Type B pancreatic cell (in vitro differentiated cells): ENCODE results near the gene WDR12. TPM values are rescaled to one million over a fixed set of nuclear protein-coding genes. Genes with fewer than 3 reads are reported as not detected.
"Not testable (repeated sequence)": the region's sequence is repeated elsewhere in the genome, so short reads cannot be mapped to it uniquely, and the experiment has no call there.

Experiments used
- DNase-seq: peaks from one replicate; pipeline ENCODE4 v3.0.0; 2021; ENCODE audit warnings: mixed read lengths; ENCODE audit not compliant: unreplicated experiment; ENCODE audit errors: extremely low spot score
- H3K27ac Mint-ChIP-seq: 2 replicates; pipeline ENCODE4 v1.8.0; 2021; ENCODE audit warnings: mild to moderate bottlenecking, mixed read lengths
- H3K27me3 Mint-ChIP-seq: 2 replicates; pipeline ENCODE4 v1.8.0; 2021; ENCODE audit warnings: mixed read lengths
- H3K36me3 Mint-ChIP-seq: 2 replicates; pipeline ENCODE4 v1.8.0; 2021; ENCODE audit warnings: mixed read lengths
- H3K4me1 Mint-ChIP-seq: one replicate; pipeline ENCODE4 v1.8.0; 2021; ENCODE audit warnings: mixed read lengths; ENCODE audit not compliant: unreplicated experiment
- H3K4me3 Mint-ChIP-seq: 2 replicates; pipeline ENCODE4 v1.8.0; 2021; ENCODE audit warnings: mild to moderate bottlenecking, mixed read lengths
- H3K9me3 Mint-ChIP-seq: 2 replicates; pipeline ENCODE4 v1.8.0; 2021; ENCODE audit warnings: mixed read lengths
- total RNA-seq: library from RNA; stranded (reverse); gene quantifications from 2 replicates; pipeline ENCODE4 v1.2.1, GENCODE V29; 2021; ENCODE audit warnings: low replicate concordance
- TF ChIP-seq, protein P1 (sequence below): fragments of 200-600 bp; sonication (generic); conservative IDR thresholded peaks from 2 replicates; pipeline ENCODE4 v1.5.0; 2021; ENCODE audit warnings: antibody characterized with exemption, mild to moderate bottlenecking

WDR12 gene
- total RNA-seq, 1 donor from 2014 or later, result 74.0 TPM

DNA sequence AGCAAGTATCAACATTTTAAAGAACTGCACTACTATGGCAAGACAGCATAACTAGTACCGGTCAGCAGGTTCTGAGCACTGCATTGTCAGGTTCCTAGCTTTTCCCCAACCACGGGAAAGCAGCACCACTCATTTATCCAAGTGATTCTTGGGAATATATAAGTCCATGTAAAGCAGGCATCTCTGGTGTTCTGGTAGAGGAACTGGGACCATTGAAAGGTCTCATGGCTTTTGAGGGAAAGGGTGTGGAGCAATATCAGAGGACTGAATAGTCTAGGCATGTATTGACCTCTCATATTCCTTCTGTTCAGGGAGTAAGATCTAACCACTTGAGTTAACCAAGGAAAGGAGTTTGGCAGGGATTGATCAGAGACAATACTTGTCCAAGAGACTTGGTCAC is 33.8 kb downstream of the WDR12 start:
- Mint-ChIP-seq H3K9me3 (no peaks in the 10 kb centered on the region), H3K4me3 (no peak overlapping the region), H3K4me1 (peaks cover 3% of the 10 kb centered on the region), H3K27me3 (no peaks in the 10 kb centered on the region), H3K27ac (no peak overlapping the region), H3K36me3 (peaks cover 4% of the 10 kb centered on the region)
- no peak for DNase-seq
- TF ChIP-seq, protein P1, sequence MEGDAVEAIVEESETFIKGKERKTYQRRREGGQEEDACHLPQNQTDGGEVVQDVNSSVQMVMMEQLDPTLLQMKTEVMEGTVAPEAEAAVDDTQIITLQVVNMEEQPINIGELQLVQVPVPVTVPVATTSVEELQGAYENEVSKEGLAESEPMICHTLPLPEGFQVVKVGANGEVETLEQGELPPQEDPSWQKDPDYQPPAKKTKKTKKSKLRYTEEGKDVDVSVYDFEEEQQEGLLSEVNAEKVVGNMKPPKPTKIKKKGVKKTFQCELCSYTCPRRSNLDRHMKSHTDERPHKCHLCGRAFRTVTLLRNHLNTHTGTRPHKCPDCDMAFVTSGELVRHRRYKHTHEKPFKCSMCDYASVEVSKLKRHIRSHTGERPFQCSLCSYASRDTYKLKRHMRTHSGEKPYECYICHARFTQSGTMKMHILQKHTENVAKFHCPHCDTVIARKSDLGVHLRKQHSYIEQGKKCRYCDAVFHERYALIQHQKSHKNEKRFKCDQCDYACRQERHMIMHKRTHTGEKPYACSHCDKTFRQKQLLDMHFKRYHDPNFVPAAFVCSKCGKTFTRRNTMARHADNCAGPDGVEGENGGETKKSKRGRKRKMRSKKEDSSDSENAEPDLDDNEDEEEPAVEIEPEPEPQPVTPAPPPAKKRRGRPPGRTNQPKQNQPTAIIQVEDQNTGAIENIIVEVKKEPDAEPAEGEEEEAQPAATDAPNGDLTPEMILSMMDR, result no peak

DNA sequence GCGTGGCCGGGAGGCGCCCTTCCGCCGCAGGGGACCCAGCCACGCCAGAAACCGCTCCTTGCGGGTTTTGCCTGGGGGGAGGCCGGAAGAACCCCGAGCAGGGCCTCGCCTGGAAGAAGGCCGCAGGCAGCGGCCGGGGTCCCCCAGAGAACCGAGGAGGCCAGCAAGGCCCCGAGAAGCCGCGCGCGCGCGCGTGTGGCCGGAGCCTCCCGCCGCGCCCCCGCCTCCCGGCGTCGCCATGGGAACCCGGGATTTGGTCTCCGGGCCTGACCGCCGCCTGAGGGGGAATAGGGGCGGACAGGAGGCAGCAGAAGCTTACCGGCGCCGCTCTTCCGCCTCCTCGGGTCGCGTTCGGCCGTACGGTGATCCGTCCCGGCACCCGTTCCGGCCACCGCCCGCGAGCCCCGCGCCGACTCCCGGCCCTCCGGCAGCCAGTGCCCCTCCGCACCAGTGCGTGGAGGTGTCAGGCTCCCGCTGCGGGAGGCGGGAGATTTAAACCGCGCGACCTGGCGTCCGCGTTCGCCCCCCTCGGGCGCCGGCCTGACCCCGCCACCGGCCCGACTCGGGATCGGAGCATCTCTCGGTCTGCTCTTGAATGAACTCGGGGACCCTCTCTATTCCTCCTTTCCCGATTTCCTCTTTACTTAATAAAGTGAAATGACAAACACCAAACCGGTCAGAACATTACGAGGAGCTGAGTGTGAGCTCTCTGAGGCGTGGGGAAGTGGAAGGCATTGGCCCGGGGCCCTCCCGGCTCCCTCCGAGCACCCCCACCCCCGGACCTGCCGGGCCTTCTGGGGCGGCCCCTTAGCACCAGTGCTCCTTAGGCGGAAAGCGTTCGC is 40.0 kb downstream of the WDR12 start, which contains the start of gene ICA1L:
Gene ICA1L (minus strand): TSS at position 467 of the 842 bp plus-strand sequence. CDS start 42,757 bp downstream, outside the sequence.
- H3K4me1 Mint-ChIP-seq, result peaks cover 15% of the 10 kb centered on the region
- peak within 1 kb of the TSS; percentile 92 for H3K4me3 Mint-ChIP-seq
- H3K27ac Mint-ChIP-seq, result peak within 1 kb of the TSS; percentile 87
- TF ChIP-seq, protein P1, result no peak
- peaks cover 4% of the 10 kb centered on the region for H3K27me3 Mint-ChIP-seq
- H3K9me3 Mint-ChIP-seq, result no peaks in the 10 kb centered on the region
- DNase-seq, result peak; percentile 84
- no peaks in the 10 kb centered on the region for H3K36me3 Mint-ChIP-seq

DNA sequence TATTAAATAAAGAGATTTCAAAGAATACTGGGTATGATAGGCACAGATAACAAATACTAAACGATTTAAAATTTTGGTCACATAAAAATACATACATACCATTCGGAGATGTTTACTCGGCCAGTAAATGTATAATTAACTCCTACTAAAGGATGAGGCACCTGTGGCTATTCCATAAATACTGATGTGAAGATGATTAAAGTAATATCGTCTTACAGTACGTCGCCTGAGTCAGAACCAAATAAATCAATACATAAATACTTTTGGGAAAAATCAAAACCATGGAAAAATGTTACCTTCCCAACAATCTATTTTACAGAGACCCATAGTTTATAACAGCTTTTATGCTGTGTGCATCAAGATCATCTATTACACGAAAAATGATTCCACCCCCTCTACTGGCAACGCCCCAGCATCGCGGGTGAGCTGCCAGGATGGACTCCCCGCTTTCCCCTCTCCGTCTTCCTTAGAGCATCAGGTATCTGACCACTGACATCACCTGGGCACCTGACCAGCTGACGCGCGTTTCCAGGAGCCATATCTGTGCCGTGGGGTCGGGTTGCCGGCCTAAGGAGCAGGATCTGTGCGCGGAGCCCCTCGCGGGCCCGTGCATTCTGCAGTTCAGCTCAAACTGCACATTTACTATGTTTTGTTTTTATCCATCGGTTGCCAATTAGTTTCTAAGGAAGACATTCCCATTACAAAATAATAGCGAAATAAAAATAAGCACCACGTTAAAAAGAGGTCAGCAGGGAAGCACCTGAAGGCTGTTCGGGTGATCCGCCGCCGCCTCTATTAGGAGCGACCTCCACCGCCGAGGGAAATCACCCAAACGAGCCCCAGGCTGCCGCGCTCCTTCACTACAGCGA is 40.8 kb downstream of the WDR12 start:
- TF ChIP-seq, protein P1, result peak; percentile 78
- Mint-ChIP-seq H3K36me3 (no peaks in the 10 kb centered on the region), H3K9me3 (no peaks in the 10 kb centered on the region), H3K27ac (peak overlapping the region; percentile 87), H3K27me3 (peaks cover 4% of the 10 kb centered on the region), H3K4me3 (peak overlapping the region; percentile 92), H3K4me1 (peaks cover 15% of the 10 kb centered on the region)
- DNase-seq, result no peak

DNA sequence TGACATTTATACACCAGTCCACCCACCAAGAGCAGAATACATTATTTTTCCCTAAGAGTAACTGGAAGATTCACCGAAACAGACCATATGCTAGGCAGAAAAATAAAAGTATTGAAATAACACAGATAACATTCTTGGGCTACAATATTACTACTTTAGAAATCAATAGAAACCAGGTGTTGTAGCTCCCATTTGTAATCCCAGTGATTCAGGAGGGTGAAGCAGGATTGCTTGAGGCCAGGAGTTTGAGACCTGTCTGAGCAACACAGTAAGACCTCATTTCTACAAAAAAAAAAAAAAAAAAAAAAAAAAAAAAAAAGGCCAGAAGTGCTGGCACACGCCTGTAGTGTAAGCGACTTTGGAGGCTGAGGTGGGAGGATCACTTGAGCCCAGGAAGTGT is 49.5 kb downstream of the WDR12 start:
- H3K27ac Mint-ChIP-seq, result no peak overlapping the region

DNA sequence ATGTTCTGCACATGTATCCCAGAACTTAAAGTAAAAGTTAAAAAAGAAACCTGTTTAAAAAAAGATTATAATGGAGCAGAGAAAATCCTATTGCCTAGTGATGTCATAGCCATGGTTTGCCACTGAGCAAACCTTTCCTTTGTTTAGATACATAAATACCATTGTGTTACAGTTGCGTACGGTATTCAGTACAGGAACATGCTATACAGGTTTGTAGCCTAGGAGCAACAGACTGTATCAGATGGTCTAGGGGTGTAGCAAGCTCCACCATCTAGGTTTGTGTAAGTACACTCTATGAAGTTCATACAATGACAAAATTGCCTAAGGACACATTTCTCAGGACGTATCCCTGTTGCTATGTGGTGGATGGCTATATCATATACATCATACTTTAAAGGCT is 52.9 kb downstream of the WDR12 start:
- H3K4me1 Mint-ChIP-seq, result no peaks in the 10 kb centered on the region
- no peak overlapping the region for H3K27ac Mint-ChIP-seq
- H3K36me3 Mint-ChIP-seq, result no peaks in the 10 kb centered on the region
- no peaks in the 10 kb centered on the region for H3K27me3 Mint-ChIP-seq
- no peak for DNase-seq
- H3K9me3 Mint-ChIP-seq, result no peaks in the 10 kb centered on the region
- TF ChIP-seq, protein P1, result no peak
- H3K4me3 Mint-ChIP-seq, result no peak overlapping the region

More for the DNA sequence above, 49.5 kb downstream of the WDR12 start:
- no peak overlapping the region for H3K4me3 Mint-ChIP-seq
- no peaks in the 10 kb centered on the region for H3K9me3 Mint-ChIP-seq
- TF ChIP-seq, protein P1, result no peak
- H3K36me3 Mint-ChIP-seq, result no peaks in the 10 kb centered on the region
- no peaks in the 10 kb centered on the region for H3K27me3 Mint-ChIP-seq
- no peaks in the 10 kb centered on the region for H3K4me1 Mint-ChIP-seq
- no peak for DNase-seq

DNA sequence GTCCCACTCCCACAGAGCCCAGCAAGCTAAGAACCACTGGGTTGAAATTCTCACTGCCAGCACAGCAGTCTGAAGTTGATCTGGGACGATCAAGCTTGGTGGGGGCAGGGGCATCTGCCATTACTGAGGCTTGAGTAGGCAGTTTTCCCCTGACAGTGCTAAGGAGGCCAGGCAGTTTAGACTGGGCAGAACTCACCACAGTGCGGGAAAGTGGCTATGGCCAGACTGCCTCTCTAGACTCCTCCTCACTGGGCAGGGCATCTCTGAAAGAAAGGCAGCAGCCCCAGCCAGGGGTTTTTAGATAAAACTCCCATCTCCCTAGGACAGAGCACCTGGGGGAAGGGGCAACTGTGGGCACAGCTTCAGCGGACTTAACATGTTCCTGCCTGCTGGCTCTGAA is 62.1 kb downstream of the WDR12 start:
- H3K4me1 Mint-ChIP-seq, H3K27me3 Mint-ChIP-seq, DNase-seq, H3K27ac Mint-ChIP-seq, H3K4me3 Mint-ChIP-seq, H3K9me3 Mint-ChIP-seq, H3K36me3 Mint-ChIP-seq: not testable (repeated sequence)
